KOPT-K1 (cell line): Measurements from ENCODE around the gene TCF23.

ENCODE experiments used
- H3K27ac ChIP-seq: fragments of 200-600 bp; sonication (generic); 2 replicates; pipeline ENCODE4 v1.5.1; 2016; ENCODE audit warnings: antibody characterized with exemption, mild to moderate bottlenecking, low read depth, low read length; ENCODE audit not compliant: poor library complexity, severe bottlenecking
- H3K36me3 ChIP-seq: fragments of 200-600 bp; sonication (generic); 2 replicates; pipeline ENCODE4 v1.5.1; 2017; ENCODE audit warnings: antibody characterized with exemption, mild to moderate bottlenecking, low read length, moderate library complexity; ENCODE audit not compliant: insufficient read depth
- H3K9me3 ChIP-seq: fragments of 200-600 bp; sonication (generic); 2 replicates; pipeline ENCODE4 v1.5.1; 2017; ENCODE audit warnings: antibody characterized with exemption, low read length, mild to moderate bottlenecking; ENCODE audit not compliant: insufficient read depth, poor library complexity, severe bottlenecking

Gene TCF23

GRCh38 chr2:27122791-27123190 is 26.0 kb upstream of the TCF23 start:
- Histone ChIP-seq H3K36me3 (no peaks in the 10 kb centered on the region), H3K9me3 (no peaks in the 10 kb centered on the region), H3K27ac (no peak overlapping the region)

DNA sequence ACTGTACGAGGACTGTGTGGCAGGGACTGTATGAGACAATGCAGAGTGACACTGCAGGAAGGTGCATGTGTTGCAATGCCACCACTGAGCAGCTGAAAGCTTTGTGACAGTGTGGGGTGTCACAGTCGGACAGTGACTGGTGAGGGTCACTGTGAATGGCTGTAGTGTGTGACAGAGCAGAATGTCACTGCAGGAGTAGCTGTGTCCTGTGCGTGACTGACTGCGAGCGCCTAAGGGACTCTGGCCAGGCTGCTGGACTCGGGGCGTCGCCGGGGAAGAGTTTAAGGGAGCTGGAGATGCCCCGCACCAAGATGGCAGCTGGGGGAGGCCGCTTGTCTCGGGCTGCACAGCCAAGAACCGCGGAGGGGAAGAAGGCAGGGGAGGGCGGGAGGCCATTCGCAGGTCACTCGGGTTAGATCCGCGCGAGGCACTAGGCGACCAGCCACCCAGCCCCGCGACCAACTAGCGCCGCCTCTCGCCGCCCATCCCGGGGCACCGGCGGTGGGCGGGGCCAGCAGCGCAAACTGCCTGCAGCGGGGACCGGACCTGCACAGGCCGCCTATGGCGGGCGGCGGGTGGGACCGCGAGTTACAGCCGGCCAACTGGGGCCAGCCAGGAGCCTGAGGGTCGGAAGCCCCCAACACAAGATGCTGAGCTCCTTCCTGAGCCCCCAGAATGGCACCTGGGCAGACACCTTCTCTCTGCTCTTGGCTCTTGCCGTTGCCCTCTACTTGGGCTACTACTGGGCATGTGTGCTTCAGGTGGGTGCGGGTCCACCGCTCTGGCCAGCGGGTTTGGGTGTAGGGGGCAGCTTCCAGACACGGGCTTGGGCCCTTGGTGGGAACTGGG is 25.3 kb upstream of the TCF23 start, which contains the start of gene ABHD1:
ABHD1 (plus strand) TSS at position 514 of the 849 bp plus-strand sequence; CDS start at position 648, 134 bp downstream.
- no peaks in the 10 kb centered on the region for H3K36me3 ChIP-seq
- H3K27ac ChIP-seq: no peak within 1 kb of the TSS
- H3K9me3 ChIP-seq: no peaks in the 10 kb centered on the region

GRCh38 chr2:27125104-27125503 is 23.7 kb upstream of the TCF23 start:
- Histone ChIP-seq H3K36me3 (peaks cover 12% of the 10 kb centered on the region; the same call in 1 of the 2 replicates), H3K27ac (no peak overlapping the region)

GRCh38 chr2:27126252-27126710 is 22.5 kb upstream of the TCF23 start:
- H3K27ac ChIP-seq: no peak overlapping the region
- no peaks in the 10 kb centered on the region for H3K9me3 ChIP-seq
- peaks cover 24% of the 10 kb centered on the region for H3K36me3 ChIP-seq

More at GRCh38 chr2:27125104-27125503, 23.7 kb upstream of the TCF23 start:
- H3K9me3 ChIP-seq: no peaks in the 10 kb centered on the region

- Histone ChIP-seq H3K36me3 (peaks cover 42% of the 10 kb centered on the region), H3K27ac (no peak overlapping the region), H3K9me3 (no peaks in the 10 kb centered on the region)
These were observed 20.7 kb upstream of the TCF23 start for GRCh38 chr2:27127883-27128667.

DNA sequence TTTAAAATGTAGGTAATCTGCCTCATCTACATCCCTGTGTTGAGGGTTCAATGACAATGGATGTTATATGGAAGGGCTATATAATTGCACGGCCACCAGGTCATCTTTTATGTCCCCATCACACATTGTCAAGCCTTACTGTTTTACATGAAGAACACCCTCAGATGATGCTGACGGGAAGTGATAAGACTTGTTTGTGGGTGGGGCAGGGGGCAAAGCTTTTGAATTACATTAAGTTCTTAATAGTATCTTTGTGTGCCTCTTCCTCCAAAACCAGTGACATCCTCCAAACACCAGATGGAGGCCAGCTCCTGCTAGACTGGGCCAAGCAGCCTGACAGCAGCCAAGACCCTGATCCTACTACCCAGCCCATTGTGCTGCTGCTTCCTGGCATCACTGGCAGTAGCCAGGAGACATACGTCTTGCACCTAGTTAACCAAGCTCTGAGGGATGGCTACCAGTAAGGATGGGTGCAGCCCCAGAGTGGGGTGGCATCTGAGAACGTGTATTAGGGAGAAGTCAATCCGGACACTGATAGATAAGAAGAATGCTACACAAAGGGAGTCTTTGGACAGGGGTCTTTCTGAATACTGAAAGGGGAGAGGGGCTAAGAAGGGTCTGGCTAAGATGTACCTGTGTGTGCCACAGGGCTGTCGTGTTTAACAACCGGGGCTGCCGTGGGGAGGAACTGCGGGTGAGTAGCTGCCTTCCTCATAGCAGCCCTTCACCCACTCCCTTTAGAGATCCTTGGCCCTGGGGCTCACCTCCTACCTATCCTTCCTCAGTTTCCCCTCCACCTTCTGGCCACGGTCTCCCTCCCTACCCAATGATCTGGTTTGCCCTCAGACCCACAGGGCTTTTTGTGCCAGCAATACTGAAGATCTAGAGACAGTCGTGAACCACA is 19.9 kb upstream of the TCF23 start:
- Histone ChIP-seq H3K27ac (no peak overlapping the region), H3K9me3 (no peaks in the 10 kb centered on the region), H3K36me3 (peaks cover 43% of the 10 kb centered on the region)

DNA sequence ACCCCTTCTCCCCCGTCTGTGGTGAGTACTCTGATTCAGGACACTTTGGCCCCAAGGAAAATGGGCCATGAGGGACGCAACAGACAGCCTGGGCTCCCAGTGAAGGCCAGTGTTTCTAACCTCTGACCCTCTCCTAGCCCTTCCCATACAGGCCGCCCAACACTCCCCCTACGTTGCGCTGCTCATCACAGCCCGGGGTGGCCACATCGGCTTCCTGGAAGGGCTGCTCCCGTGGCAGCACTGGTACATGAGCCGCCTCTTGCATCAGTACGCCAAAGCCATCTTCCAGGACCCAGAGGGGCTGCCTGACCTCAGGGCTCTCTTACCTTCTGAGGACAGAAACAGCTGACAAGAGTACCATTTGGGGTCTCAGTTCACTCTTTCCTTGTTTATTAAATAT is 18.4 kb upstream of the TCF23 start:
- H3K27ac ChIP-seq: no peak overlapping the region
- no peaks in the 10 kb centered on the region for H3K9me3 ChIP-seq
- H3K36me3 ChIP-seq: peaks cover 43% of the 10 kb centered on the region

- H3K36me3 ChIP-seq: peaks cover 43% of the 10 kb centered on the region
- no peaks in the 10 kb centered on the region for H3K9me3 ChIP-seq
- H3K27ac ChIP-seq: no peak overlapping the region
These were observed 17.4 kb upstream of the TCF23 start for GRCh38 chr2:27131429-27131828.

GRCh38 chr2:27133195-27133875 is 15.5 kb upstream of the TCF23 start:
- peak overlapping the region; percentile 71 for H3K27ac ChIP-seq
- H3K9me3 ChIP-seq: no peaks in the 10 kb centered on the region
- H3K36me3 ChIP-seq: peaks cover 43% of the 10 kb centered on the region

DNA sequence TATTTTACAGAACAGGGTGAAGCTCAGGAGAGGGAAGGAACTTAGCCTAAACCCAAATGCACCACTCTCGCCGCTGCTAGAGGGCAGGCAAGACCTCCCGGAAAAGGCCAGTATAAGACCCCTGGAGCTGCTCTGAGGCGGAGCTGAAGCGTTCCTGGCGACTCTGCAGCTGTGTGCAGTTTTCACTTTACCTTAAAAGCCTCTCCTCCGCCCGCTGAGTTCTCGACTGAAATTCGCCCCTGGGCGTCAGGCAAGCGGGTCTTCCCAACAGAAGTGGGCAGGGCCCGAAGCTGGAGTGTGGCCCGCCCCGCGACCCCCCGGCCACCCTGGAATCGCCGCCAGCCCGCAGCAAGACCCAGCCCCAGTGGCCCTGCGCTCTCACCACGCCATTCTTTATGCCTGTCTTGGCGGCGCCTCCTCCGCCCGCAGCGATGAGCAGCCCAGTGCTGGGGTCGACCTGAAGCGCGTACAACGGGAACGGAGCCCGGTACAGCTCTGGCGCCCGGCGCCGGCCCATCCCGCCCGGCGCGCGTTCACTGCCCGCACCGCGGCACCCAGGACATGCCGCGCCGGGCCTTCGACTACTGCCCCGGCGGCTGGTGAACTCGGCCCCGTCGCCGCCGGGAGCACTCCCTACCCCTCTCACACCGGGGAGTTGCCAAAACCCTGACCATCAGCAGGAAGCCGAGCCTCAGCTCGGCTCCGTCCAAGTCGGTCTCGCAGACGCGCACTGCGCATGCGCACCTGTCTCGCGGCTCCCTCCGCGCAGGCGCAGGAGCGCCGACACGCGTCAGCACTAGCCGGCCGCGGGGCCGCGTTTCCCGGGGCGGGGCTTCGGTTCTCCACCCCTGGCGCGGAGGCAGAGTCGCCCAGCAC is 14.7 kb upstream of the TCF23 start, which contains the start of gene PREB:
PREB (minus strand) TSS at position 732 of the 876 bp plus-strand sequence; CDS start at position 517, 215 bp downstream.
- H3K9me3 ChIP-seq: no peaks in the 10 kb centered on the region
- peak within 1 kb of the TSS; percentile 71 for H3K27ac ChIP-seq
- peaks cover 40% of the 10 kb centered on the region for H3K36me3 ChIP-seq

GRCh38 chr2:27134781-27135477 is 13.9 kb upstream of the TCF23 start:
- peaks cover 32% of the 10 kb centered on the region for H3K36me3 ChIP-seq
- H3K27ac ChIP-seq: peak overlapping the region; percentile 71
- H3K9me3 ChIP-seq: no peaks in the 10 kb centered on the region

DNA sequence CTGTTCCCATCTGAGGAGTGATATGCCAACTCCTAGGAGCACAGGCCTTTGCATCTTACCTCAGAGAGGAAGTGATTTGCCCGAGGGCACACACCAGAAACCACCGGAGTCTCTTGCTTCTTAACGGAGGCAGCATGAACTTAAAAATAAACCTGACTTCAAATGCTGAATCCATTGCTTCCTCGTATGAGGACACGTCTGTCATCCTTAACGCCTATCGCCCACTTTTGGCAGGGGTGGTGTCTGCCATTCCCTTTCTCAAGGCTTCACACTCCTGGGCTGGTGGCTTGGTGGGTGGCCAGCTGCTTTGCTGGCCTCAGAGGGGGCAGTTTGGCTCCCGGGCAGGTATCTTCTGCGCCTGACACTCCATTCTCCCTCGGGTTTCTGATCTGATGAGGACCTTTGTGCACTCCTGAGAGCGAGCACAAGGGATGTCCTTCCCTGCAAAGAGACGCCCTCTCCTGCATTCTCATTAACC is 13.3 kb upstream of the TCF23 start:
- Histone ChIP-seq H3K27ac (no peak overlapping the region), H3K9me3 (no peaks in the 10 kb centered on the region), H3K36me3 (peaks cover 27% of the 10 kb centered on the region)

DNA sequence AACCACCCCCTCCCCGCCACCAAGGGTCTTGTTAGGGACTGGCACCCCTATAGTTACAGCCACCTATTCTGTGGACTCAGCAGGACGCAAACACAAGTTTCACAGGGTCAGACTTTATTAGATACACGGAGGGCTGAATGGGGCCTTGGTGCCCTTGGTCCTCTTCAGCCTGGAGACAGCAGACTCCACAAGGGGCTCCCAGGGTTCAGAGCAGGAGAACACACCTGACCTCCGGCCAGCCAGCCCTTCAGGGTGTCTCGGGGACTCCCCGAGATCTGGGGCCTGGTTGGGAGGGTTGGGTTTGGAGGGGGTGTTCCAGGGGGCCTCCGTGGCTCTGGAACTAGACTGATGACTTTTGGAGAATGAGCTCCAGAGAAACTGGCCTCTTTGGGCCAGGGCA is 12.1 kb upstream of the TCF23 start:
- no peak overlapping the region for H3K27ac ChIP-seq
- H3K9me3 ChIP-seq: no peaks in the 10 kb centered on the region
- H3K36me3 ChIP-seq: peaks cover 14% of the 10 kb centered on the region
